ENCODE results near the gene B3GALT6. TPM values are rescaled to one million over a fixed set of nuclear protein-coding genes. Genes with fewer than 3 reads are reported as not detected.

The B3GALT6 gene
- total and polyA plus RNA-seq, 2 donors (not counting 1 experiment from before 2014, with no cell fraction given) = 17.9 to 19.3 TPM

- Histone ChIP-seq H3K79me2 (ENCODE audit: control insufficient read depth, insufficient read depth, low read length) (no peaks in the 10 kb centered on the region), H4K20me1 (ENCODE audit: control insufficient read depth, extremely low read depth, insufficient read depth, low read length) (no peaks in the 10 kb centered on the region), H3K36me3 (ENCODE audit: control insufficient read depth, insufficient read depth, low read length) (no peaks in the 10 kb centered on the region), H3K4me2 (ENCODE audit: extremely low read depth, insufficient read depth, low read length) (no peak overlapping the region), H3K4me1 (ENCODE audit: control insufficient read depth, extremely low read depth, insufficient read depth, low read length) (no peaks in the 10 kb centered on the region), H3K27me3 (ENCODE audit: control insufficient read depth, insufficient read depth, low read length) (no peaks in the 10 kb centered on the region), H2AFZ (ENCODE audit: low read length) (no peak overlapping the region), H3K4me3 (replicated peaks in 1 of 4; ENCODE audit: control extremely low read depth in 1 of 4, insufficient read depth in 1 of 4, low read depth in 3 of 4, low read length in 4 of 4) (no peak overlapping the region), H3K9ac (ENCODE audit: insufficient read depth, low read length) (no peak overlapping the region), H3K9me3 (ENCODE audit: control insufficient read depth, insufficient read depth, low read depth, low read length) (no peaks in the 10 kb centered on the region), H3K27ac (ENCODE audit: insufficient read depth, low read length) (no peak overlapping the region)
- no peak for DNase-seq (ENCODE audit: low read depth in 2 of 2)
- TF ChIP-seq EZH2 (IDR thresholded peaks at IDR 0.05; ENCODE audit: low read length, missing control alignments) (no peak), CTCF (conservative IDR thresholded peaks at IDR 0.05 in 1 of 2, IDR thresholded peaks at IDR 0.05 in 1 of 2; ENCODE audit: low read depth in 1 of 2, low read length in 2 of 2) (no peak)
Observed at GRCh38 chr1:1244192-1244811, 12.3 kb downstream of the B3GALT6 start.

GRCh38 chr1:1245178-1245816, 13.3 kb downstream of the B3GALT6 start:
- H3K36me3 ChIP-seq (ENCODE audit: control insufficient read depth, insufficient read depth, low read length) = no peaks in the 10 kb centered on the region
- no peak overlapping the region for H3K4me2 ChIP-seq (ENCODE audit: extremely low read depth, insufficient read depth, low read length)
- DNase-seq (ENCODE audit: low read depth in 2 of 2) = no peak
- no peaks in the 10 kb centered on the region for H3K79me2 ChIP-seq (ENCODE audit: control insufficient read depth, insufficient read depth, low read length)
- H3K27me3 ChIP-seq (ENCODE audit: control insufficient read depth, insufficient read depth, low read length) = no peaks in the 10 kb centered on the region
- H4K20me1 ChIP-seq (ENCODE audit: control insufficient read depth, extremely low read depth, insufficient read depth, low read length) = no peaks in the 10 kb centered on the region
- H3K9me3 ChIP-seq (ENCODE audit: control insufficient read depth, insufficient read depth, low read depth, low read length) = no peaks in the 10 kb centered on the region
- no peak overlapping the region for H3K4me3 ChIP-seq (replicated peaks in 1 of 4; ENCODE audit: control extremely low read depth in 1 of 4, insufficient read depth in 1 of 4, low read depth in 3 of 4, low read length in 4 of 4)
- no peak overlapping the region for H3K27ac ChIP-seq (ENCODE audit: insufficient read depth, low read length)
- H2AFZ ChIP-seq (ENCODE audit: low read length) = no peak overlapping the region
- no peak for TF ChIP-seq CTCF (conservative IDR thresholded peaks at IDR 0.05 in 1 of 2, IDR thresholded peaks at IDR 0.05 in 1 of 2; ENCODE audit: low read depth in 1 of 2, low read length in 2 of 2)
- TF ChIP-seq EZH2 (IDR thresholded peaks at IDR 0.05; ENCODE audit: low read length, missing control alignments) = no peak
- H3K9ac ChIP-seq (ENCODE audit: insufficient read depth, low read length) = no peak overlapping the region
- H3K4me1 ChIP-seq (ENCODE audit: control insufficient read depth, extremely low read depth, insufficient read depth, low read length) = no peaks in the 10 kb centered on the region

GRCh38 chr1:1245817-1246576, 14.0 kb downstream of the B3GALT6 start:
- Histone ChIP-seq H3K79me2 (ENCODE audit: control insufficient read depth, insufficient read depth, low read length) (no peaks in the 10 kb centered on the region), H3K36me3 (ENCODE audit: control insufficient read depth, insufficient read depth, low read length) (no peaks in the 10 kb centered on the region), H3K4me1 (ENCODE audit: control insufficient read depth, extremely low read depth, insufficient read depth, low read length) (no peaks in the 10 kb centered on the region), H3K27ac (ENCODE audit: insufficient read depth, low read length) (no peak overlapping the region), H3K9ac (ENCODE audit: insufficient read depth, low read length) (no peak overlapping the region), H3K27me3 (ENCODE audit: control insufficient read depth, insufficient read depth, low read length) (no peaks in the 10 kb centered on the region), H2AFZ (ENCODE audit: low read length) (no peak overlapping the region), H3K9me3 (ENCODE audit: control insufficient read depth, insufficient read depth, low read depth, low read length) (no peaks in the 10 kb centered on the region), H3K4me3 (replicated peaks in 1 of 4; ENCODE audit: control extremely low read depth in 1 of 4, insufficient read depth in 1 of 4, low read depth in 3 of 4, low read length in 4 of 4) (no peak overlapping the region), H3K4me2 (ENCODE audit: extremely low read depth, insufficient read depth, low read length) (no peak overlapping the region), H4K20me1 (ENCODE audit: control insufficient read depth, extremely low read depth, insufficient read depth, low read length) (no peaks in the 10 kb centered on the region)
- no peak for DNase-seq (ENCODE audit: low read depth in 2 of 2)
- no peak for TF ChIP-seq CTCF (conservative IDR thresholded peaks at IDR 0.05 in 1 of 2, IDR thresholded peaks at IDR 0.05 in 1 of 2; ENCODE audit: low read depth in 1 of 2, low read length in 2 of 2)
- no peak for TF ChIP-seq EZH2 (IDR thresholded peaks at IDR 0.05; ENCODE audit: low read length, missing control alignments)

Data from fibroblast of lung (primary cell).